Neural crest cell (in vitro differentiated cells): ENCODE measurements around the gene PC. TPM values are rescaled to one million over a fixed set of nuclear protein-coding genes. Genes with fewer than 3 reads are reported as not detected.

ENCODE experiments used
- DNase-seq: peaks from one replicate; pipeline ENCODE4 v3.0.0; 2021; ENCODE audit warnings: low read depth, mixed read lengths, low spot score
- H3K27ac Mint-ChIP-seq: one replicate; pipeline ENCODE4 v1.8.0; 2021; ENCODE audit warnings: mild to moderate bottlenecking, mixed read lengths; ENCODE audit not compliant: unreplicated experiment
- H3K27me3 Mint-ChIP-seq: 2 replicates; pipeline ENCODE4 v1.8.0; 2021; ENCODE audit warnings: low read depth, mild to moderate bottlenecking, mixed read lengths
- H3K36me3 Mint-ChIP-seq: 2 replicates; pipeline ENCODE4 v1.8.0; 2021; ENCODE audit warnings: low read depth, mild to moderate bottlenecking, mixed read lengths
- H3K4me1 Mint-ChIP-seq: 2 replicates; pipeline ENCODE4 v1.8.0; 2021; ENCODE audit warnings: mixed read lengths
- H3K4me3 Mint-ChIP-seq: one replicate; pipeline ENCODE4 v1.8.0; 2021; ENCODE audit warnings: mild to moderate bottlenecking, mixed read lengths
- H3K9me3 Mint-ChIP-seq: 2 replicates; pipeline ENCODE4 v1.8.0; 2021; ENCODE audit warnings: mixed read lengths
- CTCF ChIP-seq: fragments of 200-600 bp; sonication (generic); conservative IDR thresholded peaks from 2 replicates; pipeline ENCODE4 v1.5.0; 2021; ENCODE audit warnings: antibody characterized with exemption, mild to moderate bottlenecking
- total RNA-seq: library from RNA; stranded (reverse); gene quantifications from 2 replicates; pipeline ENCODE4 v1.2.1, GENCODE V29; 2021

PC gene
- total RNA-seq, 1 donor from 2014 or later = 53.6 TPM

- Mint-ChIP-seq H3K27ac (peak overlapping the region; percentile 2), H3K4me3 (peak overlapping the region; percentile 84), H3K36me3 (no peaks in the 10 kb centered on the region), H3K9me3 (no peaks in the 10 kb centered on the region), H3K4me1 (peaks cover 25% of the 10 kb centered on the region), H3K27me3 (peaks cover 7% of the 10 kb centered on the region)
- no peak for DNase-seq
- no peak for TF ChIP-seq CTCF
These were observed 1.4 kb downstream of the PC start for GRCh38 chr11:66956689-66957290.

GRCh38 chr11:66953081-66953833 is 4.9 kb downstream of the PC start:
- no peak for TF ChIP-seq CTCF
- Mint-ChIP-seq H3K27me3 (no peaks in the 10 kb centered on the region), H3K4me1 (peaks cover 18% of the 10 kb centered on the region), H3K4me3 (no peak overlapping the region), H3K9me3 (no peaks in the 10 kb centered on the region), H3K36me3 (no peaks in the 10 kb centered on the region), H3K27ac (no peak overlapping the region)
- no peak for DNase-seq

GRCh38 chr11:66951927-66952337 is 6.3 kb downstream of the PC start:
- DNase-seq = no peak
- Mint-ChIP-seq H3K36me3 (no peaks in the 10 kb centered on the region), H3K27me3 (no peaks in the 10 kb centered on the region), H3K9me3 (no peaks in the 10 kb centered on the region), H3K4me1 (peaks cover 10% of the 10 kb centered on the region), H3K27ac (no peak overlapping the region), H3K4me3 (peak overlapping the region; percentile 23)
- TF ChIP-seq CTCF = no peak

GRCh38 chr11:66951135-66951534 is 7.0 kb downstream of the PC start:
- no peaks in the 10 kb centered on the region for H3K36me3 Mint-ChIP-seq
- TF ChIP-seq CTCF = no peak
- no peak overlapping the region for H3K4me3 Mint-ChIP-seq
- no peaks in the 10 kb centered on the region for H3K27me3 Mint-ChIP-seq
- H3K4me1 Mint-ChIP-seq = peaks cover 5% of the 10 kb centered on the region
- no peak overlapping the region for H3K27ac Mint-ChIP-seq
- no peaks in the 10 kb centered on the region for H3K9me3 Mint-ChIP-seq
- DNase-seq = no peak

- no peak overlapping the region for H3K4me3 Mint-ChIP-seq
- no peak for DNase-seq
- H3K27ac Mint-ChIP-seq = no peak overlapping the region
- H3K27me3 Mint-ChIP-seq = no peaks in the 10 kb centered on the region
- no peaks in the 10 kb centered on the region for H3K36me3 Mint-ChIP-seq
- no peak for TF ChIP-seq CTCF
- no peaks in the 10 kb centered on the region for H3K9me3 Mint-ChIP-seq
- peaks cover 5% of the 10 kb centered on the region for H3K4me1 Mint-ChIP-seq
These were observed 8.1 kb downstream of the PC start for GRCh38 chr11:66950112-66950535.
